Measurements from ENCODE around the gene SPOP.

SPOP gene

GRCh38 chr17:49616601-49617131 is 61.2 kb downstream of the SPOP start:
- DNase-seq (ENCODE audit: low read depth, low spot score): no peak

- no peak for DNase-seq (ENCODE audit: low read depth, low spot score)
Observed at GRCh38 chr17:49616086-49616485, 61.8 kb downstream of the SPOP start.

- no peak for DNase-seq (ENCODE audit: low read depth, low spot score)
Observed at GRCh38 chr17:49613182-49613800, 64.6 kb downstream of the SPOP start.

- no peak for DNase-seq (ENCODE audit: low read depth, low spot score)
Observed at GRCh38 chr17:49612726-49613125, 65.2 kb downstream of the SPOP start.

- no peak for DNase-seq (ENCODE audit: low read depth, low spot score)
Observed at GRCh38 chr17:49610883-49611584, 66.9 kb downstream of the SPOP start.

GRCh38 chr17:49604314-49604869 is 73.5 kb downstream of the SPOP start:
- DNase-seq (ENCODE audit: low read depth, low spot score): no peak

GRCh38 chr17:49603720-49604119 is 74.2 kb downstream of the SPOP start:
- no peak for DNase-seq (ENCODE audit: low read depth, low spot score)

GRCh38 chr17:49603238-49603637 is 74.7 kb downstream of the SPOP start:
- DNase-seq (ENCODE audit: low read depth, low spot score): no peak

- DNase-seq (ENCODE audit: low read depth, low spot score): no peak
Observed at GRCh38 chr17:49602783-49603182, 75.1 kb downstream of the SPOP start.

- no peak for DNase-seq (ENCODE audit: low read depth, low spot score)
Observed at GRCh38 chr17:49600949-49601348, 76.9 kb downstream of the SPOP start.

GRCh38 chr17:49598918-49599317 is 79.0 kb downstream of the SPOP start:
- DNase-seq (ENCODE audit: low read depth, low spot score): no peak

GRCh38 chr17:49597928-49598655 is 79.8 kb downstream of the SPOP start:
- DNase-seq (ENCODE audit: low read depth, low spot score): no peak

GRCh38 chr17:49597436-49597835 is 80.5 kb downstream of the SPOP start:
- DNase-seq (ENCODE audit: low read depth, low spot score): no peak

- no peak for DNase-seq (ENCODE audit: low read depth, low spot score)
Observed at GRCh38 chr17:49596613-49597244, 81.2 kb downstream of the SPOP start.

GRCh38 chr17:49595980-49596379 is 81.9 kb downstream of the SPOP start:
- no peak for DNase-seq (ENCODE audit: low read depth, low spot score)

- DNase-seq (ENCODE audit: low read depth, low spot score): no peak
Observed at GRCh38 chr17:49595328-49595727, 82.6 kb downstream of the SPOP start.

GRCh38 chr17:49592263-49592662 is 85.6 kb downstream of the SPOP start:
- no peak for DNase-seq (ENCODE audit: low read depth, low spot score)

GRCh38 chr17:49590874-49591273 is 87.0 kb downstream of the SPOP start:
- DNase-seq (ENCODE audit: low read depth, low spot score): no peak

GRCh38 chr17:49589577-49589927 is 88.3 kb downstream of the SPOP start:
- no peak for DNase-seq (ENCODE audit: low read depth, low spot score)

GRCh38 chr17:49588726-49589576 is 88.9 kb downstream of the SPOP start:
- no peak for DNase-seq (ENCODE audit: low read depth, low spot score)

GRCh38 chr17:49588312-49588711 is 89.6 kb downstream of the SPOP start:
- DNase-seq (ENCODE audit: low read depth, low spot score): no peak

All from brain pericyte (primary cell).